ENCODE measurements around the gene GABRA5. TPM values are rescaled to one million over a fixed set of nuclear protein-coding genes. Genes with fewer than 3 reads are reported as not detected.

GABRA5 gene
- total RNA-seq, 1 experiment from 2014 or later: not detected

- H3K4me3 Mint-ChIP-seq (ENCODE audit: low read depth, unreplicated experiment): no peak overlapping the region
- CTCF ChIA-PET: interaction anchor here (0.6 kb wide), 1 partner anchor 130 kb away, joined by 3 read pairs; no protein-coding TSS in a partner anchor
- no peak overlapping the region for H3K27ac Mint-ChIP-seq (ENCODE audit: unreplicated experiment)
Measured at GRCh38 chr15:26967719-26968269, 100.9 kb downstream of the GABRA5 start.

GRCh38 chr15:26968806-26969205, 101.9 kb downstream of the GABRA5 start:
- Mint-ChIP-seq H3K36me3 (ENCODE audit: insufficient read depth, unreplicated experiment) (no peaks in the 10 kb centered on the region), H3K4me1 (ENCODE audit: low read depth, unreplicated experiment) (no peaks in the 10 kb centered on the region), H3K27ac (ENCODE audit: unreplicated experiment) (no peak overlapping the region), H3K9me3 (ENCODE audit: low read depth, unreplicated experiment) (no peaks in the 10 kb centered on the region), H3K4me3 (ENCODE audit: low read depth, unreplicated experiment) (no peak overlapping the region), H3K27me3 (ENCODE audit: unreplicated experiment) (no peaks in the 10 kb centered on the region)
- intact Hi-C loops (cut with micrococcal nuclease; ENCODE audit: unreplicated experiment): no loop called here
- no peak for DNase-seq
- CTCF ChIA-PET: no interaction called here
- no TSS peak for BruUV-seq (replicated peaks)
- TF ChIP-seq CTCF (IDR thresholded peaks at IDR 0.05; ENCODE audit: unreplicated experiment): no peak

More at GRCh38 chr15:26967719-26968269, 100.9 kb downstream of the GABRA5 start:
- intact Hi-C loops (cut with micrococcal nuclease; ENCODE audit: unreplicated experiment): no loop called here
- no peak for DNase-seq
- TF ChIP-seq CTCF (IDR thresholded peaks at IDR 0.05; ENCODE audit: unreplicated experiment): no peak
- BruUV-seq (replicated peaks): no TSS peak
- Mint-ChIP-seq H3K9me3 (ENCODE audit: low read depth, unreplicated experiment) (no peaks in the 10 kb centered on the region), H3K4me1 (ENCODE audit: low read depth, unreplicated experiment) (no peaks in the 10 kb centered on the region), H3K36me3 (ENCODE audit: insufficient read depth, unreplicated experiment) (no peaks in the 10 kb centered on the region), H3K27me3 (ENCODE audit: unreplicated experiment) (no peaks in the 10 kb centered on the region)

GRCh38 chr15:26970712-26971210, 103.9 kb downstream of the GABRA5 start, which contains the start of gene GABRG3:
Gene GABRG3 (plus strand): TSS chr15:26971181.
- no peak for TF ChIP-seq CTCF (IDR thresholded peaks at IDR 0.05; ENCODE audit: unreplicated experiment)
- Mint-ChIP-seq H3K27me3 (ENCODE audit: unreplicated experiment) (no peaks in the 10 kb centered on the region), H3K4me3 (ENCODE audit: low read depth, unreplicated experiment) (no peak within 1 kb of the TSS), H3K36me3 (ENCODE audit: insufficient read depth, unreplicated experiment) (no peaks in the 10 kb centered on the region), H3K27ac (ENCODE audit: unreplicated experiment) (no peak within 1 kb of the TSS), H3K4me1 (ENCODE audit: low read depth, unreplicated experiment) (no peaks in the 10 kb centered on the region), H3K9me3 (ENCODE audit: low read depth, unreplicated experiment) (no peaks in the 10 kb centered on the region)
- CTCF ChIA-PET: no interaction called here
- no peak for DNase-seq
- no TSS peak for BruUV-seq (replicated peaks)
- intact Hi-C loops (cut with micrococcal nuclease; ENCODE audit: unreplicated experiment): no loop called here

- no peak for TF ChIP-seq CTCF (IDR thresholded peaks at IDR 0.05; ENCODE audit: unreplicated experiment)
- intact Hi-C loops (cut with micrococcal nuclease; ENCODE audit: unreplicated experiment): no loop called here
- no peaks in the 10 kb centered on the region for H3K27me3 Mint-ChIP-seq (ENCODE audit: unreplicated experiment)
- no peak for DNase-seq
- H3K36me3 Mint-ChIP-seq (ENCODE audit: insufficient read depth, unreplicated experiment): no peaks in the 10 kb centered on the region
- no peaks in the 10 kb centered on the region for H3K9me3 Mint-ChIP-seq (ENCODE audit: low read depth, unreplicated experiment)
- CTCF ChIA-PET: no interaction called here
- H3K27ac Mint-ChIP-seq (ENCODE audit: unreplicated experiment): no peak overlapping the region
- no peak overlapping the region for H3K4me3 Mint-ChIP-seq (ENCODE audit: low read depth, unreplicated experiment)
- no TSS peak for BruUV-seq (replicated peaks)
- no peaks in the 10 kb centered on the region for H3K4me1 Mint-ChIP-seq (ENCODE audit: low read depth, unreplicated experiment)
Measured at GRCh38 chr15:26971271-26972018, 104.6 kb downstream of the GABRA5 start.

Measured in Calu3 (cell line).